Measurements from ENCODE around the gene KCNIP4. TPM values are rescaled to one million over a fixed set of nuclear protein-coding genes. Genes with fewer than 3 reads are reported as not detected.

The KCNIP4 gene
- total and polyA plus RNA-seq, 2 donors from 2014 or later = 9.8 to 43.9 TPM

DNA sequence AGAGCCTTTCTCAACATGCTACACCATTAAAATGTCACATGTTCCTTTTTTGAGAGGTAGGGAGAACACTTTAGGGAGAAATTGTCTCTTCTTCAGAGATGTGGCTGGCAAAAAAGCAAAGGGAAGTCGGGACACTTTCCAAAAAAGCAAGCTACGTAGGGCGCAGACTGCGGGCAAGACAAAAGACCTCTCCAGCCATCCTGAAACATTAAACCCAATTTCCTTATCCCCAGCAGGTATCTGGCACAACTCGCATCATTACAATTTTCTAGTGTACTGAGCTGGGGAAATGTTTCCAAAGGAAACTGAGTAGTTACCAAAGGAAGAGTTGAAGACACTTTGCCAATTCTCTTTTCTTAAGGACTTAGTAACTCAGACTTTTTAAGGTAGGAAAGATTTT lies 1132.3 kb downstream of the KCNIP4 start:
- no peaks in the 10 kb centered on the region for H3K27me3 ChIP-seq (ENCODE audit: control insufficient read depth, insufficient read depth, low read length)
- intact Hi-C loops (cut with DNase I) = no loop called here
- no peaks in the 10 kb centered on the region for H3K4me1 ChIP-seq (ENCODE audit: control insufficient read depth in 2 of 3, insufficient read depth in 2 of 3, low read depth in 1 of 3, low read length in 3 of 3)
- no peak overlapping the region for H3K9ac ChIP-seq (ENCODE audit: low read length in 3 of 3)
- no peak overlapping the region for H3K27ac ChIP-seq (ENCODE audit: low read depth in 2 of 2, low read length in 2 of 2)
- no peaks in the 10 kb centered on the region for H3K36me3 ChIP-seq (ENCODE audit: control insufficient read depth in 2 of 3, insufficient read depth in 3 of 3, low read length in 3 of 3)
- H3K9me3 ChIP-seq (ENCODE audit: control insufficient read depth in 2 of 3, insufficient read depth in 1 of 3, low read length in 3 of 3) = no peaks in the 10 kb centered on the region
- TF ChIP-seq, protein P1, sequence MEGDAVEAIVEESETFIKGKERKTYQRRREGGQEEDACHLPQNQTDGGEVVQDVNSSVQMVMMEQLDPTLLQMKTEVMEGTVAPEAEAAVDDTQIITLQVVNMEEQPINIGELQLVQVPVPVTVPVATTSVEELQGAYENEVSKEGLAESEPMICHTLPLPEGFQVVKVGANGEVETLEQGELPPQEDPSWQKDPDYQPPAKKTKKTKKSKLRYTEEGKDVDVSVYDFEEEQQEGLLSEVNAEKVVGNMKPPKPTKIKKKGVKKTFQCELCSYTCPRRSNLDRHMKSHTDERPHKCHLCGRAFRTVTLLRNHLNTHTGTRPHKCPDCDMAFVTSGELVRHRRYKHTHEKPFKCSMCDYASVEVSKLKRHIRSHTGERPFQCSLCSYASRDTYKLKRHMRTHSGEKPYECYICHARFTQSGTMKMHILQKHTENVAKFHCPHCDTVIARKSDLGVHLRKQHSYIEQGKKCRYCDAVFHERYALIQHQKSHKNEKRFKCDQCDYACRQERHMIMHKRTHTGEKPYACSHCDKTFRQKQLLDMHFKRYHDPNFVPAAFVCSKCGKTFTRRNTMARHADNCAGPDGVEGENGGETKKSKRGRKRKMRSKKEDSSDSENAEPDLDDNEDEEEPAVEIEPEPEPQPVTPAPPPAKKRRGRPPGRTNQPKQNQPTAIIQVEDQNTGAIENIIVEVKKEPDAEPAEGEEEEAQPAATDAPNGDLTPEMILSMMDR (IDR thresholded peaks at IDR 0.05; ENCODE audit: borderline replicate concordance, extremely low read depth, insufficient read depth) = no peak
- DNase-seq (no peak), FAIRE-seq (no peak)
- no peak overlapping the region for H3K4me3 ChIP-seq (ENCODE audit: low read length in 3 of 3)

DNA sequence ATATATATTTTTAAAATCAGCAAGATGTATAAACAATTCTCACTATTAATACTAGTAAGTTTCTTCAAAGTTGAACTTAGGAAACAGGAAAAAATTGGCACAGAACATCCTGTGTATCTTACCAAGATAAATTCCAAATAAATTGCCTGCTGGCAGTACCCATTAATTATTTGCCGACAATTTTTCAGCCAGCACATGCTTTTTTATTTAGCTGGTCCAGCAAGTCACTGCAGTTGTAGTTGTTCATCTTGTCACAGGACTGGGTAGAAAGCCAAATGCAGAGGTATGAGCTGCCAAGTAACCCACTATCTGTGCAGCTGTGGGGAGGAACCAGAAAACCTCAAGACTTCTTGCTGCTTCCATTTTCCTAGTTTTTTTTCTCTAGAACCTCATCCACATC lies 1134.9 kb downstream of the KCNIP4 start:
- no peaks in the 10 kb centered on the region for H3K27me3 ChIP-seq (ENCODE audit: control insufficient read depth, insufficient read depth, low read length)
- no peak overlapping the region for H3K9ac ChIP-seq (ENCODE audit: low read length in 3 of 3)
- no peak overlapping the region for H3K4me3 ChIP-seq (ENCODE audit: low read length in 3 of 3)
- H3K9me3 ChIP-seq (ENCODE audit: control insufficient read depth in 2 of 3, insufficient read depth in 1 of 3, low read length in 3 of 3) = no peaks in the 10 kb centered on the region
- no peak for FAIRE-seq
- no peak overlapping the region for H3K27ac ChIP-seq (ENCODE audit: low read depth in 2 of 2, low read length in 2 of 2)
- no peak for DNase-seq
- TF ChIP-seq, protein P1 (IDR thresholded peaks at IDR 0.05; ENCODE audit: borderline replicate concordance, extremely low read depth, insufficient read depth) = no peak
- no peaks in the 10 kb centered on the region for H3K4me1 ChIP-seq (ENCODE audit: control insufficient read depth in 2 of 3, insufficient read depth in 2 of 3, low read depth in 1 of 3, low read length in 3 of 3)
- intact Hi-C loops (cut with DNase I) = no loop called here
- H3K36me3 ChIP-seq (ENCODE audit: control insufficient read depth in 2 of 3, insufficient read depth in 3 of 3, low read length in 3 of 3) = no peaks in the 10 kb centered on the region

DNA sequence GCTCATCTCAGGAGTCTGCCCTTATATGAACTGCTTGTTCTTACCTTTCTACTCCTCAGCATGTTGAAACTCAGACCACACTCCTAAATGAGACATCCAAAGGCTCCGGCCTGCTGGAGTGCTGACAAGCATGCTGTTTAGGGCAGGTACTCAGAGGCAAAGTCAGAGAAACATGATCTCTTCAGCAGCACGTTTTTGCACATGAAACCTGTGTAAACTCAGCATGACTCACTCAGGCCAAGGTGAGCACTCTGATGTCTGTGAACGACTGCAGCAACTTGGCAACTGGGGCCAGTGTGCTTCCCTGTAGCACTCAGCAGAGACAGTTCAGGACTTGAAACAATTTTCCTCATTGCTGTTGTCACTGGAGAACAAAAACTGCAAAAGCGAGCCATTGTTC lies 1138.8 kb downstream of the KCNIP4 start:
- Histone ChIP-seq H3K4me1 (ENCODE audit: control insufficient read depth in 2 of 3, insufficient read depth in 2 of 3, low read depth in 1 of 3, low read length in 3 of 3) (no peaks in the 10 kb centered on the region), H3K9ac (ENCODE audit: low read length in 3 of 3) (no peak overlapping the region), H3K9me3 (ENCODE audit: control insufficient read depth in 2 of 3, insufficient read depth in 1 of 3, low read length in 3 of 3) (no peaks in the 10 kb centered on the region), H3K27ac (ENCODE audit: low read depth in 2 of 2, low read length in 2 of 2) (no peak overlapping the region), H3K36me3 (ENCODE audit: control insufficient read depth in 2 of 3, insufficient read depth in 3 of 3, low read length in 3 of 3) (no peaks in the 10 kb centered on the region), H3K27me3 (ENCODE audit: control insufficient read depth, insufficient read depth, low read length) (no peaks in the 10 kb centered on the region), H3K4me3 (ENCODE audit: low read length in 3 of 3) (no peak overlapping the region)
- intact Hi-C loops (cut with DNase I) = no loop called here
- no peak for FAIRE-seq
- peak in 1 of 5 donors; percentile 1 for DNase-seq
- TF ChIP-seq, protein P1 (IDR thresholded peaks at IDR 0.05; ENCODE audit: borderline replicate concordance, extremely low read depth, insufficient read depth) = no peak

DNA sequence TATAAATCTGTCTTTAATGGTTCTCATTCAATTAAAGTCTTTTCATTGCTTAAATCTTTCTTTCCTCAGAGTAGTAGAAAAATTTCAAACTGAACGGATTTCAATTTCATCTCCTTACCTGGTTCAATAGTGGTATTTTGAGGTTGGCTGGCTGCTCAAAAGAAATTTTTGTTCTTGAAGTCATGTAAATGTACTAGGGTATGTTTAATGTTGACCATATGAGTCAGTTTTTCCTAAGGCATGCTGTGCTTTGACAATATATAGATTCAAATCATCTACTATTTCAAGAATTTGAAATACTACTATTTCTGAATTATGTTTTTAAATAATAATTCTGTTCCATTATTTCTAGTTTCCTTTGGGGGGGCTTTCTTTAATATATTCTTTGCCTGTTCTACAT lies 1142.9 kb downstream of the KCNIP4 start:
- FAIRE-seq = no peak
- Histone ChIP-seq H3K36me3 (ENCODE audit: control insufficient read depth in 2 of 3, insufficient read depth in 3 of 3, low read length in 3 of 3) (no peaks in the 10 kb centered on the region), H3K4me3 (ENCODE audit: low read length in 3 of 3) (no peak overlapping the region), H3K4me1 (ENCODE audit: control insufficient read depth in 2 of 3, insufficient read depth in 2 of 3, low read depth in 1 of 3, low read length in 3 of 3) (no peaks in the 10 kb centered on the region), H3K27me3 (ENCODE audit: control insufficient read depth, insufficient read depth, low read length) (no peaks in the 10 kb centered on the region), H3K9me3 (ENCODE audit: control insufficient read depth in 2 of 3, insufficient read depth in 1 of 3, low read length in 3 of 3) (no peaks in the 10 kb centered on the region), H3K9ac (ENCODE audit: low read length in 3 of 3) (no peak overlapping the region), H3K27ac (ENCODE audit: low read depth in 2 of 2, low read length in 2 of 2) (no peak overlapping the region)
- intact Hi-C loops (cut with DNase I) = no loop called here
- no peak for DNase-seq
- TF ChIP-seq, protein P1 (IDR thresholded peaks at IDR 0.05; ENCODE audit: borderline replicate concordance, extremely low read depth, insufficient read depth) = no peak

All from kidney (tissue), 14 donors.